Activated naive CD4-positive, alpha-beta T cell treated with Interleukin-2 at 50 U/mL for 16 hours (primary cell): Measurements from ENCODE around the gene EMILIN3.

Source experiments
- DNase-seq: peaks from one replicate; pipeline ENCODE4 v3.0.0-alpha.2; 2020

EMILIN3 gene

GRCh38 chr20:41390889-41391288 is 24.3 kb upstream of the EMILIN3 start:
- no peak for DNase-seq

GRCh38 chr20:41387444-41387851 is 20.8 kb upstream of the EMILIN3 start:
- DNase-seq, result no peak

- DNase-seq, result no peak
These were observed 20.1 kb upstream of the EMILIN3 start for GRCh38 chr20:41386502-41387427.

GRCh38 chr20:41382791-41383305 is 16.2 kb upstream of the EMILIN3 start:
- no peak for DNase-seq

- no peak for DNase-seq
These were observed 14.1 kb upstream of the EMILIN3 start for GRCh38 chr20:41380551-41381193.

GRCh38 chr20:41379551-41379950 is 12.9 kb upstream of the EMILIN3 start:
- DNase-seq, result no peak

- no peak for DNase-seq
These were observed 10.7 kb upstream of the EMILIN3 start for GRCh38 chr20:41377275-41377674.

GRCh38 chr20:41376349-41376748 is 9.7 kb upstream of the EMILIN3 start:
- no peak for DNase-seq

- no peak for DNase-seq
These were observed 9.2 kb upstream of the EMILIN3 start for GRCh38 chr20:41375846-41376245.

GRCh38 chr20:41373931-41374920 is 7.6 kb upstream of the EMILIN3 start:
- DNase-seq, result no peak

GRCh38 chr20:41373251-41373783 is 6.7 kb upstream of the EMILIN3 start:
- no peak for DNase-seq

GRCh38 chr20:41371371-41371770 is 4.8 kb upstream of the EMILIN3 start:
- DNase-seq, result no peak

- DNase-seq, result no peak
These were observed 3.6 kb upstream of the EMILIN3 start for GRCh38 chr20:41370176-41370575.

GRCh38 chr20:41369673-41370072 is 3.1 kb upstream of the EMILIN3 start:
- DNase-seq, result no peak

- no peak for DNase-seq
These were observed 1.3 kb upstream of the EMILIN3 start for GRCh38 chr20:41367956-41368355.

GRCh38 chr20:41367393-41367695 is 726 bp upstream of the EMILIN3 start:
- no peak for DNase-seq

- DNase-seq, result no peak
These were observed 657 bp downstream of the EMILIN3 start for GRCh38 chr20:41365777-41366545.

GRCh38 chr20:41364967-41365765 is 1.5 kb downstream of the EMILIN3 start:
- DNase-seq, result no peak

- no peak for DNase-seq
These were observed 2.3 kb downstream of the EMILIN3 start for GRCh38 chr20:41364236-41364855.

GRCh38 chr20:41363601-41364000 is 3.0 kb downstream of the EMILIN3 start:
- no peak for DNase-seq

GRCh38 chr20:41362748-41363140 is 3.9 kb downstream of the EMILIN3 start:
- DNase-seq, result no peak
